Mesothelial cell of epicardium (in vitro differentiated cells): ENCODE measurements around the gene GRIPAP1. TPM values are rescaled to one million over a fixed set of nuclear protein-coding genes. Genes with fewer than 3 reads are reported as not detected.

Source experiments
- DNase-seq, 2 experiments: peaks; one replicate each; pipeline ENCODE4 v3.0.0; 2021; ENCODE audit warnings: low spot score in 2 of 2; ENCODE audit not compliant: unreplicated experiment in 2 of 2
- H3K27ac Mint-ChIP-seq: 2 replicates; pipeline ENCODE4 v1.8.0; 2021; ENCODE audit warnings: mixed read lengths
- H3K27me3 Mint-ChIP-seq: 2 replicates; pipeline ENCODE4 v1.8.0; 2021; ENCODE audit warnings: low read depth, mixed read lengths
- H3K36me3 Mint-ChIP-seq: 2 replicates; pipeline ENCODE4 v1.8.0; 2021; ENCODE audit warnings: mixed read lengths
- H3K4me1 Mint-ChIP-seq: 2 replicates; pipeline ENCODE4 v1.8.0; 2021; ENCODE audit warnings: mixed read lengths
- H3K4me3 Mint-ChIP-seq: 2 replicates; pipeline ENCODE4 v1.8.0; 2021; ENCODE audit warnings: mild to moderate bottlenecking, moderate library complexity, mixed read lengths
- H3K9me3 Mint-ChIP-seq: 2 replicates; pipeline ENCODE4 v1.8.0; 2021; ENCODE audit warnings: mixed read lengths
- total RNA-seq: library from RNA; stranded (reverse); gene quantifications from 3 replicates; pipeline ENCODE4 v1.2.1, GENCODE V29; 2021
- TF ChIP-seq, protein P1 (sequence below): fragments of 200-600 bp; sonication (generic); IDR thresholded peaks from one replicate; pipeline ENCODE4 v1.5.0; 2021; ENCODE audit warnings: antibody characterized with exemption; ENCODE audit not compliant: unreplicated experiment

GRIPAP1 gene
- total RNA-seq, 1 donor from 2014 or later: 69.7 TPM

GRCh38 chrX:49019599-49020249, 17.7 kb upstream of the GRIPAP1 start:
- Mint-ChIP-seq H3K36me3 (peaks cover 6% of the 10 kb centered on the region), H3K4me3 (no peak overlapping the region), H3K27ac (no peak overlapping the region), H3K27me3 (no peaks in the 10 kb centered on the region), H3K9me3 (peaks cover 5% of the 10 kb centered on the region), H3K4me1 (no peaks in the 10 kb centered on the region)
- TF ChIP-seq, protein P1, sequence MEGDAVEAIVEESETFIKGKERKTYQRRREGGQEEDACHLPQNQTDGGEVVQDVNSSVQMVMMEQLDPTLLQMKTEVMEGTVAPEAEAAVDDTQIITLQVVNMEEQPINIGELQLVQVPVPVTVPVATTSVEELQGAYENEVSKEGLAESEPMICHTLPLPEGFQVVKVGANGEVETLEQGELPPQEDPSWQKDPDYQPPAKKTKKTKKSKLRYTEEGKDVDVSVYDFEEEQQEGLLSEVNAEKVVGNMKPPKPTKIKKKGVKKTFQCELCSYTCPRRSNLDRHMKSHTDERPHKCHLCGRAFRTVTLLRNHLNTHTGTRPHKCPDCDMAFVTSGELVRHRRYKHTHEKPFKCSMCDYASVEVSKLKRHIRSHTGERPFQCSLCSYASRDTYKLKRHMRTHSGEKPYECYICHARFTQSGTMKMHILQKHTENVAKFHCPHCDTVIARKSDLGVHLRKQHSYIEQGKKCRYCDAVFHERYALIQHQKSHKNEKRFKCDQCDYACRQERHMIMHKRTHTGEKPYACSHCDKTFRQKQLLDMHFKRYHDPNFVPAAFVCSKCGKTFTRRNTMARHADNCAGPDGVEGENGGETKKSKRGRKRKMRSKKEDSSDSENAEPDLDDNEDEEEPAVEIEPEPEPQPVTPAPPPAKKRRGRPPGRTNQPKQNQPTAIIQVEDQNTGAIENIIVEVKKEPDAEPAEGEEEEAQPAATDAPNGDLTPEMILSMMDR: no peak
- DNase-seq: no peak

DNA sequence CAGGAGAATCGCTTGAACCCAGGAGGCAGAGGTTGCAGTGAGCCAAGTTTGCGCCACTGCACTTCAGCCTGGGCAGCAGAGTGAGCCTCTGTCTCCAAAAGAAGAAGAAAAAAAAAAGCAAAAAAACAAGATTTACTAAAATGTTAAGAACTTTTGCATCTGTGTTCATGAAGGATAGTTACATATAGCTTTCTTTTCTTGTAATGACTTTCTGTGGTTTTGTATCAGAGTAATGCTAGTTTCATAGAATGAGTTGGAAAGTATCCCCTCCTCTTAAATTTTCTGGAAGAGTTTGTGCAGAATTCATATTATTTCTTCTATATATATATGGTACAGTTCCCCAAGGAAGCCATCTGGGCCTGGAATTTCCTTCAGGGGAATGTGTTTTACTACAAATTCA, 17.0 kb upstream of the GRIPAP1 start:
- H3K27ac Mint-ChIP-seq: no peak overlapping the region
- TF ChIP-seq, protein P1: no peak
- H3K36me3 Mint-ChIP-seq: no peaks in the 10 kb centered on the region
- H3K4me1 Mint-ChIP-seq: no peaks in the 10 kb centered on the region
- H3K4me3 Mint-ChIP-seq: no peak overlapping the region
- no peaks in the 10 kb centered on the region for H3K27me3 Mint-ChIP-seq
- no peaks in the 10 kb centered on the region for H3K9me3 Mint-ChIP-seq
- no peak for DNase-seq

- TF ChIP-seq, protein P1: no peak
- DNase-seq: no peak
- peaks cover 5% of the 10 kb centered on the region for H3K9me3 Mint-ChIP-seq
- no peaks in the 10 kb centered on the region for H3K27me3 Mint-ChIP-seq
- peak overlapping the region; percentile 71 for H3K27ac Mint-ChIP-seq
- H3K4me1 Mint-ChIP-seq: peaks cover 14% of the 10 kb centered on the region
- H3K4me3 Mint-ChIP-seq: peak overlapping the region; percentile 7
- peaks cover under 1% of the 10 kb centered on the region for H3K36me3 Mint-ChIP-seq
These were observed 1.6 kb upstream of the GRIPAP1 start for GRCh38 chrX:49003696-49004095.

DNA sequence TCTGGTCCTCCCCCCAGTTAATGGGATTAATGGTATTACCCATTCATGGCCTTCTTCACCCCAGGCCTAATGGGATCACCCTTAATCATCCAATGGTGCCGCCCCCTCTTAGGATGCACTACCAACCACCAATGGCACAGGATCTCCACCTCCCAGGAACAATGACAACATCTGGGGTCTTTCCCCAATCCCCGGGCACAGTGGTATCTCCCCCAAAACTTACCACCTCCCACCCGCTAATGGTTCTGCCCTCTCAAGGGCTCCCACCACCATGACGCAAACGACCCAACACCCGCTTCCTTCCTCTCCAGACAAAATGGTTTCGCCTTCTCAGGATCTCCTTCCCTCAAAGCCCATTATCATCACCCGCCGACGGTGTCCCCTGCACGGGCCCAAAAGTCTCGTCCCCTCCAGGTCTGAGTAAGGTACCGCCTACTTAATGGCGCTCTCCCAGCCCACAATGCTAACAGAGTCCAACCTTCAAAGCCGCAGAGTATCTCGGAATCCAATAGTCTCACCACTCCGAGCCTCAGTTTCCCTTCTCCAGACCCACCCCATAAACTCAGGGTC, 458 bp downstream of the GRIPAP1 start:
- H3K27me3 Mint-ChIP-seq: no peaks in the 10 kb centered on the region
- H3K4me1 Mint-ChIP-seq: peaks cover 14% of the 10 kb centered on the region
- TF ChIP-seq, protein P1: no peak
- DNase-seq: no peak
- H3K27ac Mint-ChIP-seq: peak overlapping the region; percentile 96
- H3K9me3 Mint-ChIP-seq: peaks cover 6% of the 10 kb centered on the region
- peak overlapping the region; percentile 98 for H3K4me3 Mint-ChIP-seq
- peaks cover 19% of the 10 kb centered on the region for H3K36me3 Mint-ChIP-seq

DNA sequence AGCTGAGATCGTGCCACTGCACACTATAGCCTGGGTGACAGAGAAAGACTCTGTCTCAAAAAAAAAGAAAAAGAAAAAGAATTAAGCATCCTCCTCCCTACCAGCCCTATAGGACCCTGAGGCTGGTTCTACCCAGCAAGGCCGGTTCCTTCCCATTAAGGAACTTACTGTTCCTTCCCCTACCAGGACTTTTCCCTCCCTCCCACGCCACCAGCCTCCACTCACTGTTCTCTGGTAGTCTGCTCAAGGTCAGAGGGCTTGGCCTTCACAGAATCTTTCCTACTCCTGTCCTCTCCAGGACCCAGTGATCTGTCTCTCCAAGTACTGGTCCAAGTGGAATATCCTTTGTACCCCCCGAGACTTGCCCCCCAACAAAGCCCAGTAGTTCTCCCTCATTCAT, 1.4 kb downstream of the GRIPAP1 start:
- Mint-ChIP-seq H3K27me3 (no peaks in the 10 kb centered on the region), H3K27ac (no peak overlapping the region), H3K36me3 (peaks cover 23% of the 10 kb centered on the region), H3K4me1 (peaks cover 14% of the 10 kb centered on the region), H3K4me3 (peak overlapping the region; percentile 98), H3K9me3 (peaks cover 8% of the 10 kb centered on the region)
- no peak for DNase-seq
- TF ChIP-seq, protein P1: no peak
